OCI-LY3 (cell line): Measurements from ENCODE around the gene ADAMTS2.

Experiments used
- EZH2phosphoT487 ChIP-seq: fragments of 200-600 bp; shearing (Covaris generic); IDR thresholded peaks from 2 replicates; pipeline ENCODE4 v1.6.1; 2018; ENCODE audit warnings: antibody characterized with exemption, mixed run types, low read depth
- TF ChIP-seq, protein P1 (sequence below): fragments of 200-600, 300-600 bp; sonication (generic); IDR thresholded peaks from 2 replicates; pipeline ENCODE4 v1.5.1; 2014; ENCODE audit warnings: antibody characterized with exemption, low read length, low read depth

DNA sequence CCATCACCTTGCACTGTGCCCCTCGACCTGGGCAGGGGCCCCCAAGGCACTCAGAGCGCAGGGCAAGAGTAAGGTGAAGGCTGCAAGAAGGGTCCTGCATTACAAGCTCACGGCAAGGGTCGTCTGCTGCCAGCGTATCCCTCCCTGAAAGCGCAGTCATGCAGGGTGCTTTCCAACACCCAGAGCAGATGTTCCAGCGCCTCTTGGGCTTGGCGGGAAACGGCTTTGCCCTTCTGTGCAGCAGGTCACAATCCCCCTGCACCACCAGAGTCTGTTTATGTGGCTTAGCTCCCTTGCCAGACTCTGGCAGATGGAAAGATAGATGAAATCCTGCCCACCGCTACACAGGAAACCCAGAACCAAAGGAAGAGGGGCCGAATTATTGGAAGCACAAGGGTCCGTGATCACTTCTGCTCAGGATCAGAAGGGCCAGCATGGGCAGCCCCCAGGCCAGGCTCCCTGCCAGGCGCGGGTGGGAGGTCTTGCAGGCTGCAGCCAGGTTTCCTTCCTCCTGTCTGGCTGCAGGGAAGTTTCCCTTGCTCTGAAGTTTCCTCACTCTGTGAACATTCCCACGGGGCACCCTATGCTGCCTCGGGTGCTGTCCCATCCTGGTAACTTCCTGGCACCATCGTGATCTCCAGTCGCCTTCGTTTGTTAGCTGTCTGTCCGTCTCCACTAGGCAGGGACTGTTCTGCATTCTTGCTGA is 152.9 kb downstream of the ADAMTS2 start:
- TF ChIP-seq, protein P1, sequence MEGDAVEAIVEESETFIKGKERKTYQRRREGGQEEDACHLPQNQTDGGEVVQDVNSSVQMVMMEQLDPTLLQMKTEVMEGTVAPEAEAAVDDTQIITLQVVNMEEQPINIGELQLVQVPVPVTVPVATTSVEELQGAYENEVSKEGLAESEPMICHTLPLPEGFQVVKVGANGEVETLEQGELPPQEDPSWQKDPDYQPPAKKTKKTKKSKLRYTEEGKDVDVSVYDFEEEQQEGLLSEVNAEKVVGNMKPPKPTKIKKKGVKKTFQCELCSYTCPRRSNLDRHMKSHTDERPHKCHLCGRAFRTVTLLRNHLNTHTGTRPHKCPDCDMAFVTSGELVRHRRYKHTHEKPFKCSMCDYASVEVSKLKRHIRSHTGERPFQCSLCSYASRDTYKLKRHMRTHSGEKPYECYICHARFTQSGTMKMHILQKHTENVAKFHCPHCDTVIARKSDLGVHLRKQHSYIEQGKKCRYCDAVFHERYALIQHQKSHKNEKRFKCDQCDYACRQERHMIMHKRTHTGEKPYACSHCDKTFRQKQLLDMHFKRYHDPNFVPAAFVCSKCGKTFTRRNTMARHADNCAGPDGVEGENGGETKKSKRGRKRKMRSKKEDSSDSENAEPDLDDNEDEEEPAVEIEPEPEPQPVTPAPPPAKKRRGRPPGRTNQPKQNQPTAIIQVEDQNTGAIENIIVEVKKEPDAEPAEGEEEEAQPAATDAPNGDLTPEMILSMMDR = no peak
- no peak for TF ChIP-seq EZH2phosphoT487
